HG02840 (cell line): ENCODE data around the gene NR5A1.

Experiments used
- ATAC-seq: cut with Tn5 transposase; IDR thresholded peaks from one replicate; pipeline ENCODE4 v1.9.1; 2021; ENCODE audit warnings: mild to moderate bottlenecking, moderate library complexity, moderate number of reproducible peaks; ENCODE audit not compliant: unreplicated experiment, low FRiP score

NR5A1 gene

GRCh38 chr9:124517600-124517999 is 10.4 kb upstream of the NR5A1 start:
- no peak for ATAC-seq

GRCh38 chr9:124514874-124515273 is 7.7 kb upstream of the NR5A1 start:
- ATAC-seq: no peak

DNA sequence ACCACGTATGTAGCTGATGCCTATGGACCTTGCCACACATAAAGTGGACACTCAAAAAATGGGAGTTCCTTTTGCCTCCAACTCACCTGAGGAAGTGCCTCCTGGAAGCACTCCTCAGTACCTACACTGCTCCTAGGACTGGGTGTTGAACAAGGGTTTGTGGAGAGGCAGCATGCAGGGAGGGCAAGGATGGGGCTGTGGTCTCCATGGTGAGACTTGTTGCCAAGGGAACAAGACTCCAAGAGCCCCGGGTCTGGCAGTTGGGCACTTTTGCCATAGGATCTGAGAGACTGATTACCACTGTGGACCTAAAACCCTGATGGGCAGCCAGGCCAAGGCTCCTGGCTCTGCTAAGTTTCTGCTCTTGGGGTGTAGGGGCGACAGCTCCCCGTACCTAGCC is 6.9 kb upstream of the NR5A1 start:
- ATAC-seq: no peak

GRCh38 chr9:124513376-124513994 is 6.3 kb upstream of the NR5A1 start:
- no peak for ATAC-seq

GRCh38 chr9:124512806-124513204 is 5.6 kb upstream of the NR5A1 start:
- no peak for ATAC-seq

- no peak for ATAC-seq
Measured at GRCh38 chr9:124511891-124512805, 4.9 kb upstream of the NR5A1 start.

- ATAC-seq: no peak
Measured at GRCh38 chr9:124511426-124511840, 4.2 kb upstream of the NR5A1 start.

- no peak for ATAC-seq
Measured at GRCh38 chr9:124510650-124511425, 3.6 kb upstream of the NR5A1 start.

- ATAC-seq: no peak
Measured at GRCh38 chr9:124507880-124508423, 753 bp upstream of the NR5A1 start.

GRCh38 chr9:124506433-124506832 is 766 bp downstream of the NR5A1 start:
- no peak for ATAC-seq

DNA sequence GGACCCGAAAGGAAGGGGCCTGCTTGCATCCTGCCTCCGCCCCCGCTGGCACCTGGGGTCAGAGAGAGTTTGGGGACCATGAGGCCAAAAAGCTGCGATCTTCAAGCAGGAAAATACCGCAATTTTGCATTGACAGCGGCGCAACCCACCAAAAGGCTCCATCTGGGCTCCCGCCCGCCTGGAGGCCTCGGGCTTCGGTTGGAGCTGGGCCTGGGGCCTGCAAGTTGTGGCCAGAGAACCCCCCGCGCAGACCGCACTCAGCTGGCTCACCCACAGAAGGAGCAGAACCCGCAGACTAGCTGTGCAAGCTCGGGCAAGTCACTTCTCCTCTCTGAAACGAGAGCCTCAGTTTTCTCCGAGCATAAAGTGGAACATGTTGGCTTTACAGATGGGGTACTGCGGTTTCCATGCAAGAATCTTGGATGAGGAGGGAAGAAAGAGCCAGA is 1.3 kb downstream of the NR5A1 start:
- no peak for ATAC-seq

- ATAC-seq: no peak
Measured at GRCh38 chr9:124505006-124505900, 1.9 kb downstream of the NR5A1 start.

DNA sequence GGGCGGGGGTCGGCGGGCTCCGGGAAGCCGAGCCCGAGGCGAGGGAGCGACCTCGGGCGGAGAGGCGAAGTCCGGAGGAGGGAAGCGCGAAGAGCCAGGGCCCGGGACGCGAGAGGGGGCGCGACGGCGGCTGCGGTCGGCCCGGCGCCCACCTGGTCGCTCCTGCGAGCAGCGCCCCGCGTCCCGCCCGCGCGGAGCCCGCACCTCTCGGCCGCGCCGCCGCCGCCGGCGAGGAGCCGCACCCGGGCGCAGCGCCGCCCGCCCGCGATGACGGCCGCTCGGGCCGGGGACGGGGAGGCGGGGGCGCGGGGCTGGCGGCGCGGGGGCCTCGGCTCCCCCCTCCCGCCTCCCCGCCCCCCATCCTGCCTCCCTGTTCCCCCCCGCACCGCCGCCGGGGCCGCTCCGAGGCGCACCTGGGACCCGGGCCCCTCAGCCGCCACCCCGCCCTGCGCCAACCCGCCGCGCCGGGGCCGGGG is 2.6 kb downstream of the NR5A1 start:
- ATAC-seq: no peak

- no peak for ATAC-seq
Measured at GRCh38 chr9:124503713-124504529, 3.3 kb downstream of the NR5A1 start.

DNA sequence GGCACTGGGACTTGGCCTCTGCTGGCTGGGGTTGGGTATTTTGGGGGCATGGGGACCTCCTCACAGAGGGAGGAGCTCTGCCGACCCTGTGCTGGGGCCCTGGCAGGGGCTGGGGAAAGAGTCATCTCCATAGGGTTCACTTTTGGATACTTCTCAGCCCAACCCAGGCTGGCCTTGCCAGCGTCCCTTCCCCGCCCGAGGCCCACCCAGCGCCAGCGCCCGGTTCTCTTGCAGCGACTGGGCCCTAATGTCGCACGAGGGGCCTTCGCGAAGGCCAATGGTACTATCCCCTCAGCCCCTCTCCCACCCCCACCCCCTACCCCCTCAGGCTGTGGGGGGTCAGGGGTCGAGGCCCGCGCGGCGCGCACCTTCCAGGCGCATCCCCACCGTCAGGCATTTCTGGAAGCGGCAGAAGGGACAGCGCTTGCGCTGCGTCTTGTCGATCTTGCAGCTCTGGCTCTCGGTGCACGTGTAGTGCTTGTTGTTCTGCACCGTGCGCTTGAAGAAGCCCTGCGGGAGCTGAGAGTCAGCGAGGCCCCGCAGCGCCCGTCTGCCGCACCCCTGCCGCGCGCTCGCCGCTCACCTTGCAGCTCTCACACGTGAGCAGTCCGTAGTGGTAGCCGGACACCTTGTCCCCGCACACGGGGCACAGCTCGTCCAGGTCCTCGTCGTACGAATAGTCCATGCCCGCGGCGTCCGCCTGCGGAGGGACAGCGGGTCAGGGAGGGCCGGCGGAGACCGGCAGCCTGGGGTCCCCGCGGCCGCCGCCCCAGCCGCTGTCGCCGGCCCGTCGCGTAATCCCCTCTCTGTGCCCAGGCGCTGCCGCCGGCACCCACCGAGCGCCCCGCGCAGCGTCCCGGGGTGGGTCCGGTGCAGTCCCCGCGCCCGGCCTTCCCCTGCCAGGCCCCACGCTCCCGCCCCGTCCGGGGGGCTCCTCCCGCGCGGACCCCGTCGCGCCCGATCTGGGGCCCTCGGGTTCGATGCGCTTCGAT is 4.2 kb downstream of the NR5A1 start:
- ATAC-seq: no peak

GRCh38 chr9:124501771-124502320 is 5.4 kb downstream of the NR5A1 start:
- ATAC-seq: no peak
